Liver (tissue), 9 donors: Measurements from ENCODE around the gene PCYOX1L. TPM values are rescaled to one million over a fixed set of nuclear protein-coding genes. Genes with fewer than 3 reads are reported as not detected.

ENCODE experiments used
- DNase-seq: peaks from one replicate; pipeline ENCODE4 v3.0.0-alpha.2; 2017; ENCODE audit warnings: low spot score
- H3K27ac ChIP-seq, 2 donors: one replicate each; pipeline ENCODE4 v1.7.0; 2013; ENCODE audit warnings: inconsistent platforms in 2 of 2, low read length in 2 of 2, control low read depth in 1 of 2, low read depth in 1 of 2, mild to moderate bottlenecking in 1 of 2
- H3K27me3 ChIP-seq, 4 donors: one replicate each; pipeline versions ENCODE4 v1.6.1 to v1.7.0; 2013; ENCODE audit warnings: low read length in 3 of 4, inconsistent platforms in 1 of 4, mild to moderate bottlenecking in 1 of 4, moderate library complexity in 1 of 4; ENCODE audit not compliant: control insufficient read depth in 4 of 4, insufficient read depth in 4 of 4
- H3K36me3 ChIP-seq, 4 donors: one replicate each; pipeline versions ENCODE4 v1.6.1 to v1.7.0; 2013; ENCODE audit warnings: low read length in 3 of 4, mild to moderate bottlenecking in 3 of 4, low read depth in 1 of 4, moderate library complexity in 1 of 4; ENCODE audit not compliant: control insufficient read depth in 4 of 4, insufficient read depth in 3 of 4
- H3K4me1 ChIP-seq, 4 donors: one replicate each; pipeline versions ENCODE4 v1.6.1 to v1.7.0; 2013; ENCODE audit warnings: low read length in 3 of 4, mild to moderate bottlenecking in 3 of 4, moderate library complexity in 1 of 4; ENCODE audit not compliant: control insufficient read depth in 4 of 4, insufficient read depth in 4 of 4
- H3K4me3 ChIP-seq, 3 donors: one replicate each; pipeline versions ENCODE4 v1.6.1 to v1.7.0; 2013; ENCODE audit warnings: low read length in 3 of 3, control low read depth in 1 of 3, low read depth in 1 of 3, mild to moderate bottlenecking in 1 of 3
- H3K9ac ChIP-seq, 2 donors: one replicate each; pipeline ENCODE4 v1.7.0; 2013; ENCODE audit warnings: low read length in 2 of 2, mild to moderate bottlenecking in 2 of 2, moderate library complexity in 2 of 2, control low read depth in 1 of 2, low read depth in 1 of 2
- H3K9me3 ChIP-seq, 4 donors: one replicate each; pipeline versions ENCODE4 v1.6.1 to v1.7.0; 2013; ENCODE audit warnings: low read length in 3 of 4; ENCODE audit not compliant: control insufficient read depth in 4 of 4
- HNF4A ChIP-seq, 2 donors: conservative IDR thresholded peaks; 2 replicates each; pipeline ENCODE4 v1.6.1; 2016; ENCODE audit warnings: antibody characterized with exemption in 2 of 2, mild to moderate bottlenecking in 2 of 2
- HNF4G ChIP-seq: IDR thresholded peaks from 2 replicates; pipeline ENCODE4 v1.6.1; 2016; ENCODE audit warnings: antibody characterized with exemption
- RAD21 ChIP-seq, 2 donors: IDR thresholded peaks; 2 replicates each; pipeline ENCODE4 v1.6.1; 2016; ENCODE audit warnings: antibody characterized with exemption in 2 of 2, mild to moderate bottlenecking in 2 of 2
- RXRA ChIP-seq, 2 donors: IDR thresholded peaks; 2 replicates each; pipeline ENCODE4 v1.6.1; 2017 to 2018; ENCODE audit warnings: antibody characterized with exemption in 2 of 2, mild to moderate bottlenecking in 1 of 2
- WGBS: extraction: QIAGEN DNeasy Blood & Tissue Kit; methylation state at CpG from one replicate; pipeline ENCODE4 v1.1.7; 2013; 5-methylcytosine and 5-hydroxymethylcytosine counted together
- polyA plus RNA-seq, 2 donors: library from polyadenylated mRNA; stranded (reverse) in 1 of 2; unstranded in 1 of 2; fragments of 200-250 nt in 1 of 2; fragments of >200 nt in 1 of 2; fragmentation: Nextera tagmentation in 1 of 2; extraction: Ambion mirVana in 1 of 2; gene quantifications; one replicate each; pipeline versions ENCODE4 v1.2.1 to v1.2.3, GENCODE V29; 2013 to 2015
- total RNA-seq, 2 donors: library from RNA; depleted of rRNA; stranded (reverse); fragments of >200 nt; gene quantifications; one replicate each; pipeline ENCODE4 v1.2.3, GENCODE V29; 2014
- TF ChIP-seq, protein P1 (sequence below): fragments of 150-350 bp; IDR thresholded peaks from 2 replicates; pipeline ENCODE4 v1.5.1; 2017; ENCODE audit warnings: improper control_type of control experiment, low read depth, low read length; ENCODE audit not compliant: missing input control
- TF ChIP-seq, protein P2 (sequence below): IDR thresholded peaks from 2 replicates; pipeline ENCODE4 v1.6.1; 2016; ENCODE audit warnings: antibody characterized with exemption
- TF ChIP-seq, protein P3 (sequence below): IDR thresholded peaks from 2 replicates; pipeline ENCODE4 v1.6.1; 2016; ENCODE audit warnings: antibody characterized with exemption
- donor health status: healthy.
- donor health status: healthy.
- donor health status: healthy.
- donor health status: healthy.
- donor health status: healthy.

The PCYOX1L gene
- total and polyA plus RNA-seq, 4 donors: 0.47 to 4.4 (median 1.1) TPM

DNA sequence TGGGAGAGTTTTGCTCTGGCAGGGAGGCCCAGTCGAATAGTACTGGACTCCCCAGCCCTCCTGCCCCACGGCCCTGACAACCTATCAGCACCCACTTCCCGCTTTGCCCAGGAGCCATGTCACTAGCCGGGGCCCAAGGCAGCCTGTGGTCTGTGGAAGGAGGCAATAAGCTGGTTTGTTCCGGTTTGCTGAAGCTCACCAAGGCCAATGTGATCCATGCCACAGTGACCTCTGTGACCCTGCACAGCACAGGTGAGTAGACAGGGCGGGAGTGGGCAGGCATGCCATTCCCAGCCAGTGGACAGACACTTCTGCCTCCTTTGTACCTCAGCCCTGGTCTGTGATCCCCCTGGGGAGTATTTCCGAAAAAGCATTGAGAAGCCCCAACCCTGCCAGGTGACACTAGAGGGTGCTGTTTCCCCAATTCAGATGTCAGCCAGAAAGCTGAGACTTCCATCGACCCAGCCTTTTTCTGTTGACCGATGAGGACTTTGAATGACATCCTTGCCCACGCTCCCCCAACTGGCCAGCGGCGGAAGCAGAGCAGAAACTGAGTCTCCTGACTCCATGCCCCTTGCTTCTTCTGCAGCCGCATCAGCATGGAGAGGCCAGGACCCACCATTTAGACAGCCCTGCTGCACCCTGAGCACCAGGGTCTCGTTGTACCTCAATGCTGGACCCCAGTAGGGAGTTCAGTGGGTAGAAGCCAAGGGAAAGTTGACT lies 9.6 kb downstream of the PCYOX1L start:
- Histone ChIP-seq H3K9me3 (no peaks in the 10 kb centered on the region), H3K4me1 (no peaks in the 10 kb centered on the region), H3K27ac (no peak overlapping the region), H3K4me3 (no peak overlapping the region), H3K36me3 (no peaks in the 10 kb centered on the region), H3K27me3 (no peaks in the 10 kb centered on the region), H3K9ac (no peak overlapping the region)
- peak; percentile 13 to 25 for TF ChIP-seq HNF4A (conservative IDR thresholded peaks at IDR 0.05)
- TF ChIP-seq, protein P1, sequence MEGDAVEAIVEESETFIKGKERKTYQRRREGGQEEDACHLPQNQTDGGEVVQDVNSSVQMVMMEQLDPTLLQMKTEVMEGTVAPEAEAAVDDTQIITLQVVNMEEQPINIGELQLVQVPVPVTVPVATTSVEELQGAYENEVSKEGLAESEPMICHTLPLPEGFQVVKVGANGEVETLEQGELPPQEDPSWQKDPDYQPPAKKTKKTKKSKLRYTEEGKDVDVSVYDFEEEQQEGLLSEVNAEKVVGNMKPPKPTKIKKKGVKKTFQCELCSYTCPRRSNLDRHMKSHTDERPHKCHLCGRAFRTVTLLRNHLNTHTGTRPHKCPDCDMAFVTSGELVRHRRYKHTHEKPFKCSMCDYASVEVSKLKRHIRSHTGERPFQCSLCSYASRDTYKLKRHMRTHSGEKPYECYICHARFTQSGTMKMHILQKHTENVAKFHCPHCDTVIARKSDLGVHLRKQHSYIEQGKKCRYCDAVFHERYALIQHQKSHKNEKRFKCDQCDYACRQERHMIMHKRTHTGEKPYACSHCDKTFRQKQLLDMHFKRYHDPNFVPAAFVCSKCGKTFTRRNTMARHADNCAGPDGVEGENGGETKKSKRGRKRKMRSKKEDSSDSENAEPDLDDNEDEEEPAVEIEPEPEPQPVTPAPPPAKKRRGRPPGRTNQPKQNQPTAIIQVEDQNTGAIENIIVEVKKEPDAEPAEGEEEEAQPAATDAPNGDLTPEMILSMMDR: peak; percentile 69
- TF ChIP-seq HNF4G: no peak
- peak; percentile 78 to 89 for TF ChIP-seq RAD21 (IDR thresholded peaks at IDR 0.05)
- TF ChIP-seq RXRA (IDR thresholded peaks at IDR 0.05): peak in 1 of 2 donors; percentile 14
- TF ChIP-seq, protein P2, sequence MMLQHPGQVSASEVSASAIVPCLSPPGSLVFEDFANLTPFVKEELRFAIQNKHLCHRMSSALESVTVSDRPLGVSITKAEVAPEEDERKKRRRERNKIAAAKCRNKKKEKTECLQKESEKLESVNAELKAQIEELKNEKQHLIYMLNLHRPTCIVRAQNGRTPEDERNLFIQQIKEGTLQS: no peak
- 39% methylated on average over 14 of the region's 14 CpGs for WGBS
- DNase-seq: peak; percentile 75

DNA sequence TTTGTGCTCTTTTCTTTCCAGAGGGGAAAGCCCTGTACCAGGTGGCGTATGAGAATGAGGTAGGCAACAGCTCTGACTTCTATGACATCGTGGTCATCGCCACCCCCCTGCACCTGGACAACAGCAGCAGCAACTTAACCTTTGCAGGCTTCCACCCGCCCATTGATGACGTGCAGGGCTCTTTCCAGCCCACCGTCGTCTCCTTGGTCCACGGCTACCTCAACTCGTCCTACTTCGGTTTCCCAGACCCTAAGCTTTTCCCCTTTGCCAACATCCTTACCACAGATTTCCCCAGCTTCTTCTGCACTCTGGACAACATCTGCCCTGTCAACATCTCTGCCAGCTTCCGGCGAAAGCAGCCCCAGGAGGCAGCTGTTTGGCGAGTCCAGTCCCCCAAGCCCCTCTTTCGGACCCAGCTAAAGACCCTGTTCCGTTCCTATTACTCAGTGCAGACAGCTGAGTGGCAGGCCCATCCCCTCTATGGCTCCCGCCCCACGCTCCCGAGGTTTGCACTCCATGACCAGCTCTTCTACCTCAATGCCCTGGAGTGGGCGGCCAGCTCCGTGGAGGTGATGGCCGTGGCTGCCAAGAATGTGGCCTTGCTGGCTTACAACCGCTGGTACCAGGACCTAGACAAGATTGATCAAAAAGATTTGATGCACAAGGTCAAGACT lies 10.3 kb downstream of the PCYOX1L start:
- H3K27me3 ChIP-seq: no peaks in the 10 kb centered on the region
- DNase-seq: no peak
- H3K9ac ChIP-seq: no peak overlapping the region
- H3K9me3 ChIP-seq: no peaks in the 10 kb centered on the region
- WGBS: 90% methylated on average over 22 of the region's 22 CpGs
- TF ChIP-seq, protein P2: no peak
- no peak overlapping the region for H3K4me3 ChIP-seq
- H3K27ac ChIP-seq: no peak overlapping the region
- no peaks in the 10 kb centered on the region for H3K4me1 ChIP-seq
- H3K36me3 ChIP-seq: no peaks in the 10 kb centered on the region

DNA sequence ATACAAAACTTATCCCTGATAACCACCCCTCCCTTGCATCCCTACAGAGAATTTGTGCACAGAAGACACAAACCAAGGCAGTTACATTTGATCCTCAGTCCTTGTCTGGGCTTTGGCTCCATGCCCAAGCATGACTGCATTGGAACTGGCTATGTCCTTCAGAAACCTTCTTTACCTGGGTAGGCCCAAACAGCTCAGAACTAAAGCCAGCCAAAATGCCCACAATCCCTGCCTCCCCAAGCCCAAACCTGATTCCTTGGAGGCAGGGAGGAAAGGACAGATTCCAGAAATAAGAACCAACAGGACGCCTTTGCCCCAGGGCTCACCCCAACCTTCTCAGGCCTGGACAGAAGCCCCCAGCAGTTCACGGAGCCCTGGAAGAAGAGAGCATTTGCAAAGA lies 13.0 kb downstream of the PCYOX1L start:
- Histone ChIP-seq H3K27me3 (no peaks in the 10 kb centered on the region), H3K36me3 (no peaks in the 10 kb centered on the region), H3K4me1 (no peaks in the 10 kb centered on the region), H3K27ac (no peak overlapping the region), H3K9ac (no peak overlapping the region), H3K4me3 (no peak overlapping the region), H3K9me3 (no peaks in the 10 kb centered on the region)
- no peak for DNase-seq
- TF ChIP-seq, protein P3, sequence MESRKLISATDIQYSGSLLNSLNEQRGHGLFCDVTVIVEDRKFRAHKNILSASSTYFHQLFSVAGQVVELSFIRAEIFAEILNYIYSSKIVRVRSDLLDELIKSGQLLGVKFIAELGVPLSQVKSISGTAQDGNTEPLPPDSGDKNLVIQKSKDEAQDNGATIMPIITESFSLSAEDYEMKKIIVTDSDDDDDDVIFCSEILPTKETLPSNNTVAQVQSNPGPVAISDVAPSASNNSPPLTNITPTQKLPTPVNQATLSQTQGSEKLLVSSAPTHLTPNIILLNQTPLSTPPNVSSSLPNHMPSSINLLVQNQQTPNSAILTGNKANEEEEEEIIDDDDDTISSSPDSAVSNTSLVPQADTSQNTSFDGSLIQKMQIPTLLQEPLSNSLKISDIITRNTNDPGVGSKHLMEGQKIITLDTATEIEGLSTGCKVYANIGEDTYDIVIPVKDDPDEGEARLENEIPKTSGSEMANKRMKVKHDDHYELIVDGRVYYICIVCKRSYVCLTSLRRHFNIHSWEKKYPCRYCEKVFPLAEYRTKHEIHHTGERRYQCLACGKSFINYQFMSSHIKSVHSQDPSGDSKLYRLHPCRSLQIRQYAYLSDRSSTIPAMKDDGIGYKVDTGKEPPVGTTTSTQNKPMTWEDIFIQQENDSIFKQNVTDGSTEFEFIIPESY: no peak
- TF ChIP-seq HNF4A (conservative IDR thresholded peaks at IDR 0.05): no peak
- TF ChIP-seq, protein P1: no peak
- WGBS: 70% methylated on average over 2 of the region's 2 CpGs
